HEK293 (cell line): ENCODE results near the gene UGGT1.

Source experiments
- CTCF ChIA-PET: fragments of 350-600 bp; formaldehyde crosslinking; extraction: SDS; loops from one replicate; lab custom pipeline; 2021; ENCODE audit warnings: antibody characterized with exemption; lab: Yijun Ruan, JAX
- POLR2A ChIA-PET: fragments of 300-600 bp; formaldehyde crosslinking; extraction: SDS; loops from one replicate; lab custom pipeline; 2020; ENCODE audit warnings: antibody characterized with exemption, inconsistent platforms; lab: Yijun Ruan, JAX
- H3K27ac ChIP-seq: fragments of 200-500 bp; sonication (Bioruptor generic); 2 replicates; pipeline ENCODE4 v1.5.1; 2014; ENCODE audit warnings: low read depth, low read length, control low read depth, inconsistent platforms; ENCODE audit errors: extremely low read depth
- H3K36me3 ChIP-seq, 2 experiments: fragments of 200-500 bp in 1 of 2; sonication (Bioruptor generic) in 1 of 2; 1 replicate in 1 of 2; 2 replicates in 1 of 2; pipeline ENCODE4 v1.5.1; 2014 to 2017; ENCODE audit warnings: inconsistent platforms in 2 of 2, low read length in 2 of 2; ENCODE audit not compliant: control insufficient read depth in 2 of 2, insufficient read depth in 1 of 2
- H3K4me1 ChIP-seq: fragments of 200-500 bp; sonication (Bioruptor generic); 2 replicates; pipeline ENCODE4 v1.5.1; 2014; ENCODE audit warnings: mild to moderate bottlenecking, low read length, inconsistent platforms; ENCODE audit not compliant: control insufficient read depth, insufficient read depth
- H3K4me3 ChIP-seq: 2 replicates; pipeline ENCODE4 v1.5.1; 2011; ENCODE audit warnings: low read depth, mild to moderate bottlenecking, control low read depth, low read length, moderate library complexity
- H3K9me3 ChIP-seq: fragments of 200-500 bp; sonication (Bioruptor generic); 2 replicates; pipeline ENCODE4 v1.5.1; 2014; ENCODE audit warnings: low read depth, low read length, inconsistent platforms; ENCODE audit not compliant: control insufficient read depth, insufficient read depth
- CTCF ChIP-seq: fragments of 450-650 bp; formaldehyde crosslinking; IDR thresholded peaks from 2 replicates; pipeline ENCODE4 v1.5.1; 2016; ENCODE audit warnings: missing biosample characterization, missing genetic modification characterization
- EGR2 ChIP-seq: fragments of 450-650 bp; formaldehyde crosslinking; IDR thresholded peaks from 2 replicates; pipeline ENCODE4 v1.5.1; 2016; ENCODE audit warnings: low read depth, missing biosample characterization, missing genetic modification characterization
- ELK4 ChIP-seq: IDR thresholded peaks from 2 replicates; pipeline ENCODE4 v1.6.1; 2011; ENCODE audit warnings: mild to moderate bottlenecking, low read depth, low read length, borderline replicate concordance
- FEZF1 ChIP-seq: fragments of 450-650 bp; formaldehyde crosslinking; IDR thresholded peaks from 2 replicates; pipeline ENCODE4 v1.5.1; 2016; ENCODE audit warnings: missing biosample characterization, missing genetic modification characterization
- GFI1B ChIP-seq: fragments of 450-650 bp; formaldehyde crosslinking; IDR thresholded peaks from 2 replicates; pipeline ENCODE4 v1.5.1; 2016; ENCODE audit warnings: missing biosample characterization, missing genetic modification characterization
- GLI4 ChIP-seq: fragments of 450-650 bp; formaldehyde crosslinking; IDR thresholded peaks from 2 replicates; pipeline ENCODE4 v1.5.1; 2016; ENCODE audit warnings: missing biosample characterization, missing genetic modification characterization
- GLIS2 ChIP-seq: fragments of 450-650 bp; formaldehyde crosslinking; IDR thresholded peaks from 2 replicates; pipeline ENCODE4 v1.5.1; 2016; ENCODE audit warnings: missing biosample characterization, missing genetic modification characterization
- HOXC10 ChIP-seq: sonication (generic); formaldehyde crosslinking; IDR thresholded peaks from 2 replicates; pipeline ENCODE4 v1.8.1; 2023; ENCODE audit warnings: mild to moderate bottlenecking, missing genetic modification reagents
- KLF10 ChIP-seq: fragments of 450-650 bp; IDR thresholded peaks from 2 replicates; pipeline ENCODE4 v1.5.1; 2018; ENCODE audit warnings: missing biosample characterization, mild to moderate bottlenecking, missing genetic modification characterization
- KLF7 ChIP-seq: fragments of 450-650 bp; formaldehyde crosslinking; IDR thresholded peaks from 2 replicates; pipeline ENCODE4 v1.5.1; 2016; ENCODE audit warnings: missing biosample characterization, missing genetic modification characterization, borderline replicate concordance
- KLF8 ChIP-seq: fragments of 450-650 bp; formaldehyde crosslinking; IDR thresholded peaks from 2 replicates; pipeline ENCODE4 v1.5.1; 2016; ENCODE audit warnings: missing biosample characterization, missing genetic modification characterization
- RBAK ChIP-seq: fragments of 450-650 bp; formaldehyde crosslinking; IDR thresholded peaks from 2 replicates; pipeline ENCODE4 v1.5.1; 2016; ENCODE audit warnings: missing biosample characterization, missing genetic modification characterization
- ZBTB49 ChIP-seq: fragments of 450-650 bp; formaldehyde crosslinking; IDR thresholded peaks from 2 replicates; pipeline ENCODE4 v1.5.1; 2016; ENCODE audit warnings: missing biosample characterization, missing genetic modification characterization, low read depth
- ZBTB6 ChIP-seq: fragments of 450-650 bp; formaldehyde crosslinking; IDR thresholded peaks from 2 replicates; pipeline ENCODE4 v1.5.1; 2017; ENCODE audit warnings: missing biosample characterization, missing genetic modification characterization
- ZBTB8A ChIP-seq: fragments of 450-650 bp; formaldehyde crosslinking; IDR thresholded peaks from 2 replicates; pipeline ENCODE4 v1.5.1; 2016; ENCODE audit warnings: missing biosample characterization, missing genetic modification characterization
- ZFHX2 ChIP-seq: fragments of 450-650 bp; formaldehyde crosslinking; conservative IDR thresholded peaks from 2 replicates; pipeline ENCODE4 v1.5.1; 2016; ENCODE audit warnings: missing biosample characterization, missing genetic modification characterization
- ZFP37 ChIP-seq: fragments of 450-650 bp; formaldehyde crosslinking; IDR thresholded peaks from 2 replicates; pipeline ENCODE4 v1.5.1; 2016; ENCODE audit warnings: missing biosample characterization, missing genetic modification characterization
- ZNF155 ChIP-seq: fragments of 450-650 bp; formaldehyde crosslinking; IDR thresholded peaks from 2 replicates; pipeline ENCODE4 v1.5.1; 2016; ENCODE audit warnings: missing biosample characterization, missing genetic modification characterization
- ZNF211 ChIP-seq: fragments of 450-650 bp; formaldehyde crosslinking; IDR thresholded peaks from 2 replicates; pipeline ENCODE4 v1.5.1; 2016; ENCODE audit warnings: low read depth, missing biosample characterization, missing genetic modification characterization
- ZNF24 ChIP-seq: fragments of 450-650 bp; formaldehyde crosslinking; IDR thresholded peaks from 2 replicates; pipeline ENCODE4 v1.5.1; 2016; ENCODE audit warnings: missing biosample characterization, missing genetic modification characterization
- ZNF248 ChIP-seq: fragments of 450-650 bp; formaldehyde crosslinking; IDR thresholded peaks from 2 replicates; pipeline ENCODE4 v1.5.1; 2017; ENCODE audit warnings: missing biosample characterization, missing genetic modification characterization
- ZNF302 ChIP-seq: fragments of 450-650 bp; formaldehyde crosslinking; IDR thresholded peaks from 2 replicates; pipeline ENCODE4 v1.5.1; 2016; ENCODE audit warnings: missing biosample characterization, missing genetic modification characterization, low read depth
- ZNF473 ChIP-seq: fragments of 450-650 bp; formaldehyde crosslinking; IDR thresholded peaks from 2 replicates; pipeline ENCODE4 v1.5.1; 2017; ENCODE audit warnings: missing biosample characterization, missing genetic modification characterization
- ZNF501 ChIP-seq: fragments of 450-650 bp; formaldehyde crosslinking; IDR thresholded peaks from 2 replicates; pipeline ENCODE4 v1.5.1; 2016; ENCODE audit warnings: missing biosample characterization, missing genetic modification characterization
- ZNF600 ChIP-seq: fragments of 450-650 bp; formaldehyde crosslinking; IDR thresholded peaks from 2 replicates; pipeline ENCODE4 v1.5.1; 2016; ENCODE audit warnings: missing biosample characterization, missing genetic modification characterization
- ZNF626 ChIP-seq: fragments of 450-650 bp; sonication (Bioruptor Pico); formaldehyde crosslinking; IDR thresholded peaks from 2 replicates; pipeline ENCODE4 v1.5.1; 2018; ENCODE audit warnings: missing biosample characterization, missing genetic modification characterization, inconsistent platforms
- ZNF658 ChIP-seq: fragments of 450-650 bp; formaldehyde crosslinking; IDR thresholded peaks from 2 replicates; pipeline ENCODE4; 2016; ENCODE audit warnings: missing biosample characterization, missing genetic modification characterization
- ZNF677 ChIP-seq: fragments of 450-650 bp; IDR thresholded peaks from 2 replicates; pipeline ENCODE4 v1.5.0; 2018; ENCODE audit warnings: missing biosample characterization, mild to moderate bottlenecking, missing genetic modification characterization, moderate library complexity
- ZNF692 ChIP-seq: fragments of 450-650 bp; formaldehyde crosslinking; IDR thresholded peaks from 2 replicates; pipeline ENCODE4 v1.5.1; 2016; ENCODE audit warnings: missing biosample characterization, missing genetic modification characterization
- ZNF701 ChIP-seq: fragments of 450-650 bp; formaldehyde crosslinking; IDR thresholded peaks from 2 replicates; pipeline ENCODE4 v1.5.1; 2016; ENCODE audit warnings: missing biosample characterization, missing genetic modification characterization
- ZNF776 ChIP-seq: fragments of 450-650 bp; formaldehyde crosslinking; IDR thresholded peaks from 2 replicates; pipeline ENCODE4 v1.5.0; 2017; ENCODE audit warnings: missing biosample characterization, missing genetic modification characterization, borderline replicate concordance
- ZXDB ChIP-seq: fragments of 450-650 bp; formaldehyde crosslinking; IDR thresholded peaks from 2 replicates; pipeline ENCODE4 v1.5.1; 2016; ENCODE audit warnings: missing biosample characterization, missing genetic modification characterization

The UGGT1 gene

GRCh38 chr2:128154225-128154624 lies 63.2 kb downstream of the UGGT1 start:
- ChIA-PET POLR2A (no interaction called here), CTCF (no interaction called here)
- no peaks in the 10 kb centered on the region for H3K4me1 ChIP-seq
- no peaks in the 10 kb centered on the region for H3K9me3 ChIP-seq
- H3K36me3 ChIP-seq = peaks cover 33 to 85% of the 10 kb centered on the region in 2 experiments
- no peak overlapping the region for H3K4me3 ChIP-seq
- H3K27ac ChIP-seq = no peak overlapping the region
- TF ChIP-seq FEZF1 (tag by site-specific recombination) = no peak
- no peak for TF ChIP-seq ZNF626 (tag by site-specific recombination)
- no peak for TF ChIP-seq ZNF701 (tag by site-specific recombination)
- TF ChIP-seq KLF8 (tag by site-specific recombination) = no peak
- no peak for TF ChIP-seq ZNF302 (tag by site-specific recombination)
- no peak for TF ChIP-seq ELK4
- no peak for TF ChIP-seq ZXDB (tag by site-specific recombination)
- TF ChIP-seq ZNF658 (tag by site-specific recombination) = no peak
- TF ChIP-seq KLF10 (tag by site-specific recombination) = no peak
- no peak for TF ChIP-seq GLIS2 (tag by site-specific recombination)
- no peak for TF ChIP-seq GLI4 (tag by site-specific recombination)
- no peak for TF ChIP-seq ZBTB8A (tag by site-specific recombination)
- no peak for TF ChIP-seq ZNF692 (tag by site-specific recombination)
- no peak for TF ChIP-seq RBAK (tag by site-specific recombination)
- TF ChIP-seq ZNF473 (tag by site-specific recombination) = no peak
- TF ChIP-seq HOXC10 (CRISPR knock-in tag) = no peak
- TF ChIP-seq ZNF248 = no peak
- TF ChIP-seq KLF7 (tag by site-specific recombination) = no peak
- TF ChIP-seq ZNF155 = no peak

GRCh38 chr2:128155970-128156369 lies 65.0 kb downstream of the UGGT1 start:
- Histone ChIP-seq H3K9me3 (no peaks in the 10 kb centered on the region), H3K27ac (no peak overlapping the region), H3K4me3 (no peak overlapping the region)
- CTCF ChIA-PET = no interaction called here
- POLR2A ChIA-PET = no interaction called here
- TF ChIP-seq ZNF600 (tag by site-specific recombination) (no peak), ZNF211 (tag by site-specific recombination) (no peak), ZBTB6 (tag by site-specific recombination) (no peak), EGR2 (no peak), ZBTB49 (tag by site-specific recombination) (no peak), GFI1B (tag by site-specific recombination) (no peak), GLIS2 (tag by site-specific recombination) (no peak), ZNF677 (tag by site-specific recombination) (no peak), ZNF24 (tag by site-specific recombination) (no peak), ZFP37 (tag by site-specific recombination) (no peak), ZNF501 (tag by site-specific recombination) (no peak), ZNF776 (tag by site-specific recombination) (no peak), ZFHX2 (tag by site-specific recombination) (no peak), CTCF (no peak)
- TF ChIP-seq, all 188 proteins: peak for 0
- no peaks in the 10 kb centered on the region for H3K4me1 ChIP-seq
- peaks cover 30 to 92% of the 10 kb centered on the region in 2 experiments for H3K36me3 ChIP-seq
